ENCODE measurements around the gene SMURF1.

The SMURF1 gene

DNA sequence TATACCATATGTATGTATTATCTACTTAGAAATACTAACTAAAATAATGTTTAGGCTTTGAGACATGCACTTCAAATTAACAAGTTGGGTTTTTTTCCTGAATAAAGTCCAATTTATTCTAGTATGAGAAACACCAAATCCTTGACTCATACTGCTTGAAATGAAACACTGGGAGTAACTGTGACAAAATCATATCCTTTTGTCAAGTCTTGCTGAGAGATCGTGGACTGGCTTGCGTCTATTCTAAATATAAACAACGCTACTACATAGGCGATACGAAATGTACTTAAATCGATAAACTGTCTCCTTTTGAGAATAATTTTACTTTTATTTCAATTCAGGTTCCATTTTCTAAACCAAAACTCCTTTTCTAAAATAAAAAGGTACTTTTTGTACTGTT, 16.3 kb downstream of the SMURF1 start:
- DNase-seq (ENCODE audit: low read depth) = no peak
- TF ChIP-seq, protein P1, sequence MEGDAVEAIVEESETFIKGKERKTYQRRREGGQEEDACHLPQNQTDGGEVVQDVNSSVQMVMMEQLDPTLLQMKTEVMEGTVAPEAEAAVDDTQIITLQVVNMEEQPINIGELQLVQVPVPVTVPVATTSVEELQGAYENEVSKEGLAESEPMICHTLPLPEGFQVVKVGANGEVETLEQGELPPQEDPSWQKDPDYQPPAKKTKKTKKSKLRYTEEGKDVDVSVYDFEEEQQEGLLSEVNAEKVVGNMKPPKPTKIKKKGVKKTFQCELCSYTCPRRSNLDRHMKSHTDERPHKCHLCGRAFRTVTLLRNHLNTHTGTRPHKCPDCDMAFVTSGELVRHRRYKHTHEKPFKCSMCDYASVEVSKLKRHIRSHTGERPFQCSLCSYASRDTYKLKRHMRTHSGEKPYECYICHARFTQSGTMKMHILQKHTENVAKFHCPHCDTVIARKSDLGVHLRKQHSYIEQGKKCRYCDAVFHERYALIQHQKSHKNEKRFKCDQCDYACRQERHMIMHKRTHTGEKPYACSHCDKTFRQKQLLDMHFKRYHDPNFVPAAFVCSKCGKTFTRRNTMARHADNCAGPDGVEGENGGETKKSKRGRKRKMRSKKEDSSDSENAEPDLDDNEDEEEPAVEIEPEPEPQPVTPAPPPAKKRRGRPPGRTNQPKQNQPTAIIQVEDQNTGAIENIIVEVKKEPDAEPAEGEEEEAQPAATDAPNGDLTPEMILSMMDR (IDR thresholded peaks at IDR 0.05; ENCODE audit: control insufficient read depth, extremely low read depth, insufficient read depth) = no peak
- peak overlapping the region; percentile 38 for H3K4me3 ChIP-seq (ENCODE audit: low read depth, low read length)

DNA sequence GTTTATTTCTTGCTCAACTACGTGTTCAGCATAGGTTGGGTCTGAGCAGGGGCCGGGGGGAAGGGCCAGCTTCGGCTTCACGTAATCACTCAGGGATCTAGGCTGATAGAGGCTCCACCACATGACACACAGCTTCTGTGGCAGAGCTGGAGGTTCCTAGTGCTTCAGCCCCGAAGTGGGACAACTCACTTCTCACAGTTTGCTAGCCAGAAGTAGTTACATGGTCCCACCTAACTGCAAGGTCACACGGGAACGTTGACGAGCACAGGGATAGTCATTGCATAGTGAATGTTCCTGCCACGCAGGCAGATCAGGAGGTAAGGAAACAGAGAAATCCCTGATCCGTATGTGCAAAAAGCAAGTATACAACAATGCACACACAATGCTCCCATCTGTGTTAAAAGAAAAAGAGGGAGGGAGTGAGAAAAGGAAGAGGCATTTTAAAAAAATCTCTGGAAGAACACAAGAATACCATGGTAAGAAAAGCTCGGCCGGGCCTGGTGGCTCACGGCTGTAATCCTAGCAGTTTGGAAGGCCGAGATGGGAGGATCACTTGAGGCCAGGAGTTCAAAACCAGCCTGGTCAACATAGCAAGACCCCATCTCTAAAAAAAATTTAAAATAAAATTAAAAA, 16.9 kb downstream of the SMURF1 start:
- DNase-seq (ENCODE audit: low read depth) = no peak
- H3K4me3 ChIP-seq (ENCODE audit: low read depth, low read length) = no peak overlapping the region
- TF ChIP-seq, protein P1 (IDR thresholded peaks at IDR 0.05; ENCODE audit: control insufficient read depth, extremely low read depth, insufficient read depth) = no peak

DNA sequence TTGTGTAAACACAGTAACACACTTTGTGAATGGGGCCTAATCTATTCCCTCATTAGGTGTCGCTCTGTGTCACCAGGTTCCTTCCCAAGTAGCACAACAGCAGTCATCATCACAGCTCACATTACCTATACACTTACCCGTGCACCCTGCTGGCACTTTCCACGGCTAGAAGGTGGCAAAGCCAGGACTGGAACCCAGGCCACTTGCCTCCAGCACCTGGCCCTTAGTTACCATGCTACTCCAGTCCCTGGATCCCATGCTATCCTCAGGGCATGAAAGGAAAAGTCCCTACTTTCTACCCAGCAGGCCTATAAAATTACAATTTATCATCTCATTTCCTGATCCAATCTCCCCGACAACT, 18.4 kb downstream of the SMURF1 start:
- no peak for DNase-seq (ENCODE audit: low read depth)
- no peak overlapping the region for H3K4me3 ChIP-seq (ENCODE audit: low read depth, low read length)
- TF ChIP-seq, protein P1 (IDR thresholded peaks at IDR 0.05; ENCODE audit: control insufficient read depth, extremely low read depth, insufficient read depth) = no peak

DNA sequence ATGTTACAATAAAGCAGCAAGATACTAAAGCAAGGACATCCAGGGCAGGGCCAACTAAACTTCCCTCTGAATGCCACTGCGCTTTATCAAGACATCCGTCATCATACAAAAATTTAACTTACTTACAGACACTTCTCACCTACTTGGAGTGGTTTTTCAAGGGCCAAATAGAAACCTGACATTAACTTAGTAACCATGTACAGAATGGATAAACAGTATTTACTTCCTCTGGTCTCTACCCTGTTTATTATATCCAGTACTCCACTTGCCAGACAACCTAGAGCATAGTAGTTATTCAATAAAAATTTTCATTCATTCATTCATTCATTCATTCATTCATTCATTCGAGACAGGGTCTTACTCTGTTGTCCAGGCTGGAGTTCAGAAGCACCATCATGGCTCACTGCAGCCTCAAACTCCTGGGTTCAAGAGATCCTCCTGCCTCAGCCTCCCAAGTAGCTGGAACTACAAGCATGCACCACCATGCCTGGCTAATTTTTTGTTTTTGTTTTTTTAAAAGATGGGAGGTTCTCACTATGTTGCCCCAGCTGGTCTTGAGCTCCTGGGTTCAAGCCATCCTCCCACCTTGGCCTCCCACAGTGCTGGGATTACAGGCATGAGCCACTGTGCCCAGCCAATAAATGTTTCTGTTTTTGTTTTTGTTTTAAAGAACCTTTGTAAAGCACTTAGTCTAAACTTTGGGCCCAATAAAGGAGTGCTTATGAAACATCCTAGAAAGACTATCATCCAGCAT, 19.0 kb downstream of the SMURF1 start:
- H3K4me3 ChIP-seq (ENCODE audit: low read depth, low read length) = no peak overlapping the region
- TF ChIP-seq, protein P1 (IDR thresholded peaks at IDR 0.05; ENCODE audit: control insufficient read depth, extremely low read depth, insufficient read depth) = no peak
- DNase-seq (ENCODE audit: low read depth) = no peak

DNA sequence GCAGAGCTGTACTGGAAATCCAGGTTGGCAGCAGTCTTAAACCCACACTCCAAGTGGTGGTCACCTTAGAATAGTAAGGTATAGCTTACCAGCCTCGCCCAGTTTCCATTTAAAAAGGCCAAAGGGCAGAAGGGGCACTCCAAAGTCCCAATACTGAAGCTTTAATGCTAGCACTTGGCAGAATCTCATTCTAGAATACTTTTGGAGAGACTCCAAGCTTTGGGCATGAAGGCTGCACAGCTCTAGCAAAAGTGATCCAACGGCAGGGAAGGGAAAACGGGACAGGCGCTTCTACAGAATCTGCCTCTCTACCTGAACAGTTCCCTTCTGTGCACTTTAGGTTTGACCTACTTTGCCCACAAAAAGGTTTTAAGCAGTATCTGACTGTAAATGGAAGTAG, 19.7 kb downstream of the SMURF1 start:
- no peak for DNase-seq (ENCODE audit: low read depth)
- H3K4me3 ChIP-seq (ENCODE audit: low read depth, low read length) = no peak overlapping the region
- TF ChIP-seq, protein P1 (IDR thresholded peaks at IDR 0.05; ENCODE audit: control insufficient read depth, extremely low read depth, insufficient read depth) = no peak

DNA sequence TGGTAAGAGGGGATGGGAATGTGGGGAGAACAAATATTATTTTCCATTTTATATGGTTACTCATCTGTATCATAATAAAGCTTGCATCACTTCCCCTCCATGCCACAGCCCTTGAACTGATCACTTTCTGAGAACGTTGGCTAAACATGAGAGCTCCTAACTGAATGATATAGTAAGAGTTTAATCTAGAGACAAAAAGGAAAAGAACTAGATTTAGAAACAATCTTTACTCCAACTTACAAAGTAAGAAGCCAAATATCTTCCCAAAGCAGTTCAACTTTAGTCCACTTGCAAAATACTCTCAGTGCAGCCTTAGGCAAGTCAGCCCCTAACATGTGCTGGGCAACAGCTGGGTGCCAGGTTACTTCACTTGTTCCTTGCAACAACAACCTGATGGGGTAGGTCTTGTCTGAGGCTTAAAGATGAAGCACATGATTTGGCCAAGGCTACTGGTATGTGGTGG, 20.3 kb downstream of the SMURF1 start:
- H3K4me3 ChIP-seq (ENCODE audit: low read depth, low read length) = no peak overlapping the region
- TF ChIP-seq, protein P1 (IDR thresholded peaks at IDR 0.05; ENCODE audit: control insufficient read depth, extremely low read depth, insufficient read depth) = no peak
- no peak for DNase-seq (ENCODE audit: low read depth)

All from LNCaP clone FGC (cell line).